G401 (cell line): ENCODE measurements around the gene IDH3G. TPM values are rescaled to one million over a fixed set of nuclear protein-coding genes. Genes with fewer than 3 reads are reported as not detected.
A peak's percentile ranks its signal among the peaks of the same experiment; 100 is the strongest.
"Not testable (repeated sequence)": the region's sequence is repeated elsewhere in the genome, so short reads cannot be mapped to it uniquely, and the experiment has no call there.

Experiments
- DNase-seq: peaks from one replicate; pipeline ENCODE4 v3.0.0-alpha.2; 2015; ENCODE audit warnings: low spot score
- in situ Hi-C: cut with HindIII; loops from 2 replicates; pipeline ENCODE4 v1.10.0; 2016; ENCODE audit warnings: low sequenced_read_pairs, mixed read lengths
- total RNA-seq: library from RNA; depleted of rRNA; stranded (reverse); fragments of >200 nt; shearing (Covaris generic); gene quantifications from 2 replicates; pipeline ENCODE4 v1.2.3, GENCODE V29; 2014

IDH3G gene
- total RNA-seq, 1 experiment from 2014 or later, result 71.2 TPM

GRCh38 chrX:153818064-153818463 lies 23.9 kb upstream of the IDH3G start:
- in situ Hi-C loops, DNase-seq: not testable (repeated sequence)

- no peak for DNase-seq
- in situ Hi-C loops, result no loop called here
Observed at GRCh38 chrX:153816831-153817690, 22.9 kb upstream of the IDH3G start.

GRCh38 chrX:153814591-153815315 lies 20.6 kb upstream of the IDH3G start:
- in situ Hi-C loops, result no loop called here
- DNase-seq, result no peak

- in situ Hi-C loops, result no loop called here
- DNase-seq, result no peak
Observed at GRCh38 chrX:153813161-153813560, 19.0 kb upstream of the IDH3G start.

GRCh38 chrX:153812220-153812619 lies 18.0 kb upstream of the IDH3G start:
- in situ Hi-C loops, result no loop called here
- DNase-seq, result peak; percentile 61

- in situ Hi-C loops, result no loop called here
- DNase-seq, result no peak
Observed at GRCh38 chrX:153807976-153808375, 13.8 kb upstream of the IDH3G start.

GRCh38 chrX:153806999-153807575 lies 12.9 kb upstream of the IDH3G start:
- in situ Hi-C loops, result no loop called here
- DNase-seq, result no peak

- DNase-seq, result no peak
- in situ Hi-C loops, result no loop called here
Observed at GRCh38 chrX:153805436-153805835, 11.3 kb upstream of the IDH3G start.

- no peak for DNase-seq
- in situ Hi-C loops, result no loop called here
Observed at GRCh38 chrX:153804621-153805020, 10.4 kb upstream of the IDH3G start.

GRCh38 chrX:153804100-153804595 lies 10.0 kb upstream of the IDH3G start:
- DNase-seq, result no peak
- in situ Hi-C loops, result no loop called here

- DNase-seq, result no peak
- in situ Hi-C loops, result no loop called here
Observed at GRCh38 chrX:153803211-153804099, 9.3 kb upstream of the IDH3G start.

GRCh38 chrX:153802513-153803045 lies 8.4 kb upstream of the IDH3G start:
- in situ Hi-C loops, result no loop called here
- no peak for DNase-seq

- DNase-seq, result no peak
- in situ Hi-C loops, result no loop called here
Observed at GRCh38 chrX:153801669-153802068, 7.5 kb upstream of the IDH3G start.

- no peak for DNase-seq
- in situ Hi-C loops, result no loop called here
Observed at GRCh38 chrX:153800746-153801145, 6.6 kb upstream of the IDH3G start.

- DNase-seq, result peak; percentile 50
- in situ Hi-C loops, result no loop called here
Observed at GRCh38 chrX:153800177-153800722, 6.1 kb upstream of the IDH3G start.

GRCh38 chrX:153799326-153799725 lies 5.2 kb upstream of the IDH3G start:
- no peak for DNase-seq
- in situ Hi-C loops, result no loop called here

- DNase-seq, result no peak
- in situ Hi-C loops, result no loop called here
Observed at GRCh38 chrX:153797415-153798015, 3.3 kb upstream of the IDH3G start.
